Uterus (tissue), 2 donors: ENCODE measurements around the gene HINT2.

Experiments
- CTCF ChIP-seq, 4 experiments: fragments of 200-600 bp in 2 of 4; fragments of 450-650 bp in 2 of 4; sonication (generic) in 2 of 4; IDR thresholded peaks; one replicate each; pipeline ENCODE4 v1.5.1; 2016 to 2019; ENCODE audit warnings: antibody characterized with exemption in 4 of 4, mild to moderate bottlenecking in 2 of 4, moderate library complexity in 1 of 4
- POLR2A ChIP-seq, 2 donors: fragments of 450-650 bp; IDR thresholded peaks; one replicate each; pipeline ENCODE4 v1.6.1; 2016; ENCODE audit warnings: antibody characterized with exemption in 2 of 2, mild to moderate bottlenecking in 1 of 2, moderate library complexity in 1 of 2

GRCh38 chr9:35793461-35793860 lies 21.4 kb downstream of the HINT2 start:
- TF ChIP-seq CTCF (IDR thresholded peaks at IDR 0.05) (no peak), POLR2A (IDR thresholded peaks at IDR 0.05) (no peak)
